Gastrocnemius medialis (tissue), 4 donors: ENCODE data around the gene STX11. TPM values are rescaled to one million over a fixed set of nuclear protein-coding genes. Genes with fewer than 3 reads are reported as not detected.

Experiments used
- ATAC-seq, 2 donors: fragments of 150-250 bp; one replicate each; pipeline ENCODE4 v1.9.1; 2016
- DNase-seq, 2 donors: peaks; one replicate each; pipeline ENCODE4 v3.0.0-alpha.2; 2019
- H3K27ac ChIP-seq, 4 donors: fragments of 200-600 bp; sonication (generic); 1 replicate in 1 of 4; 2 replicates in 3 of 4; pipeline ENCODE4 v1.5.1; 2016 to 2018; ENCODE audit warnings: mild to moderate bottlenecking in 2 of 4, moderate library complexity in 1 of 4
- H3K27me3 ChIP-seq, 3 donors: fragments of 200-600 bp; sonication (generic) in 2 of 3; 1 replicate in 1 of 3; 2 replicates in 2 of 3; pipeline versions ENCODE4 v1.5.1 to v1.6.0; 2016 to 2019; ENCODE audit warnings: mild to moderate bottlenecking in 1 of 3, moderate library complexity in 1 of 3
- H3K36me3 ChIP-seq, 2 donors: fragments of 200-600 bp; sonication (generic) in 1 of 2; one replicate each; pipeline ENCODE4 v1.5.1; 2017 to 2018
- H3K4me1 ChIP-seq, 2 donors: fragments of 200-600 bp; sonication (generic) in 1 of 2; one replicate each; pipeline ENCODE4 v1.5.1; 2016 to 2017; ENCODE audit warnings: mild to moderate bottlenecking in 2 of 2
- H3K4me3 ChIP-seq, 4 donors: fragments of 200-600 bp; sonication (generic) in 3 of 4; 1 replicate in 1 of 4; 2 replicates in 3 of 4; pipeline ENCODE4 v1.5.1; 2016 to 2019; ENCODE audit warnings: mild to moderate bottlenecking in 2 of 4
- H3K9me3 ChIP-seq, 3 donors: fragments of 200-600 bp; sonication (generic) in 2 of 3; 1 replicate in 1 of 3; 2 replicates in 2 of 3; pipeline ENCODE4 v1.5.1; 2016 to 2019
- POLR2A ChIP-seq, 2 donors: fragments of 450-650 bp; IDR thresholded peaks; one replicate each; pipeline ENCODE4 v1.6.1; 2017; ENCODE audit warnings: antibody characterized with exemption in 2 of 2, mild to moderate bottlenecking in 2 of 2, moderate library complexity in 2 of 2
- in situ Hi-C, 4 donors: fragments of 200-750 bp; cut with MboI; loops; one replicate each; pipeline versions ENCODE4 v1.15.0 to v1.8.0; 2017; ENCODE audit warnings: low sequenced_read_pairs in 4 of 4
- intact Hi-C: fragments of 100-400 bp; cut with DNase I; formaldehyde crosslinking; loops from one replicate; pipeline ENCODE4 v1.15.1; 2023; ENCODE audit warnings: low total_unique reads
- total RNA-seq, 4 donors: library from RNA; depleted of rRNA; stranded (reverse); fragments of >200 nt; gene quantifications; one replicate each; pipeline versions ENCODE4 v1.1.0 to v1.2.3, GENCODE V29; 2016
- TF ChIP-seq, protein P1 (sequence below), 5 experiments: fragments of 450-650 bp in 3 of 5; fragments of 200-600 bp in 2 of 5; sonication (generic) in 2 of 5; IDR thresholded peaks in 4 of 5; conservative IDR thresholded peaks in 1 of 5; 1 replicate in 4 of 5; 2 replicates in 1 of 5; pipeline ENCODE4 v1.5.1; 2016 to 2019; ENCODE audit warnings: antibody characterized with exemption in 5 of 5, mild to moderate bottlenecking in 3 of 5, moderate library complexity in 3 of 5

The STX11 gene
- total RNA-seq, 4 donors from 2014 or later, result 2.0 to 5.2 (median 4.3) TPM

- ATAC-seq (no peak), DNase-seq (no peak)
- H3K27ac ChIP-seq, result no peak overlapping the region
- TF ChIP-seq POLR2A (IDR thresholded peaks at IDR 0.05), result no peak
- TF ChIP-seq, protein P1, sequence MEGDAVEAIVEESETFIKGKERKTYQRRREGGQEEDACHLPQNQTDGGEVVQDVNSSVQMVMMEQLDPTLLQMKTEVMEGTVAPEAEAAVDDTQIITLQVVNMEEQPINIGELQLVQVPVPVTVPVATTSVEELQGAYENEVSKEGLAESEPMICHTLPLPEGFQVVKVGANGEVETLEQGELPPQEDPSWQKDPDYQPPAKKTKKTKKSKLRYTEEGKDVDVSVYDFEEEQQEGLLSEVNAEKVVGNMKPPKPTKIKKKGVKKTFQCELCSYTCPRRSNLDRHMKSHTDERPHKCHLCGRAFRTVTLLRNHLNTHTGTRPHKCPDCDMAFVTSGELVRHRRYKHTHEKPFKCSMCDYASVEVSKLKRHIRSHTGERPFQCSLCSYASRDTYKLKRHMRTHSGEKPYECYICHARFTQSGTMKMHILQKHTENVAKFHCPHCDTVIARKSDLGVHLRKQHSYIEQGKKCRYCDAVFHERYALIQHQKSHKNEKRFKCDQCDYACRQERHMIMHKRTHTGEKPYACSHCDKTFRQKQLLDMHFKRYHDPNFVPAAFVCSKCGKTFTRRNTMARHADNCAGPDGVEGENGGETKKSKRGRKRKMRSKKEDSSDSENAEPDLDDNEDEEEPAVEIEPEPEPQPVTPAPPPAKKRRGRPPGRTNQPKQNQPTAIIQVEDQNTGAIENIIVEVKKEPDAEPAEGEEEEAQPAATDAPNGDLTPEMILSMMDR (IDR thresholded peaks at IDR 0.05 in 4 of 5, conservative IDR thresholded peaks at IDR 0.05 in 1 of 5), result no peak
- no peaks in the 10 kb centered on the region for H3K27me3 ChIP-seq
- in situ Hi-C loops, result no loop called here
- no peak overlapping the region for H3K4me3 ChIP-seq
- H3K9me3 ChIP-seq, result no peaks in the 10 kb centered on the region
- no peaks in the 10 kb centered on the region for H3K4me1 ChIP-seq
- no peaks in the 10 kb centered on the region for H3K36me3 ChIP-seq
- intact Hi-C loops, result no loop called here
Observed at GRCh38 chr6:144197919-144198318, 47.6 kb downstream of the STX11 start.

GRCh38 chr6:144202879-144203468 lies 52.7 kb downstream of the STX11 start:
- in situ Hi-C loops, result loop anchor here in 1 of 4 donors (25.0 kb wide), 1 partner anchor 284 kb away; no protein-coding TSS in a partner anchor
- no peak overlapping the region for H3K27ac ChIP-seq
- H3K27me3 ChIP-seq, result no peaks in the 10 kb centered on the region
- intact Hi-C loops, result no loop called here
- no peaks in the 10 kb centered on the region for H3K9me3 ChIP-seq
- TF ChIP-seq POLR2A (IDR thresholded peaks at IDR 0.05), result no peak
- TF ChIP-seq, protein P1 (IDR thresholded peaks at IDR 0.05 in 4 of 5, conservative IDR thresholded peaks at IDR 0.05 in 1 of 5), result no peak
- no peaks in the 10 kb centered on the region for H3K4me1 ChIP-seq
- no peak overlapping the region for H3K4me3 ChIP-seq
- ATAC-seq, result no peak
- no peaks in the 10 kb centered on the region for H3K36me3 ChIP-seq
- no peak for DNase-seq

DNA sequence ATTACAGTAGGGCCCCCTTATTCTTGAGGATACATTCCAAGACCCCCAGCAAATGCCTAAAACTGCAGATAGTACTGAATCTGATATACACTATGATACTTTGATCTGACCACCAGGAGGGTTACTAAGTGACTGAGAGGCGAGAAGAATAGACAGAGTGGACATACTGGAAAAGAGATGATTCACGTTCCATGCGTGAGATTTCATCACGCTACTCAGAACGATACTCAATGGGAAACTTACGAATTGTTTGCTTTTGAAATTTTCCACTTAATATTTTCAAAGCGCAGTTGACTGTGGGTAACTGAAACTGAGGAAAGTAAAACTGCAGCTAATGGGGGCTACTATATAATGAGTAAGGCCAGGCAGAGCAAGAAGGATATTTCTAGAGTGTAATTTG lies 60.8 kb downstream of the STX11 start:
- no peaks in the 10 kb centered on the region for H3K36me3 ChIP-seq
- in situ Hi-C loops, result loop anchor here in 3 of 4 donors (10.0 to 25.0 kb wide), 4 partner anchors 74 to 276 kb away; partner anchors contain the start of gene UTRN (in 1 of the 3)
- peaks cover 0 to 3% (median 0%) of the 10 kb centered on the region in 3 donors for H3K27me3 ChIP-seq
- intact Hi-C loops, result loop anchor here (10.0 kb wide), 1 partner anchor 636 kb away; no protein-coding TSS in a partner anchor
- H3K9me3 ChIP-seq, result no peaks in the 10 kb centered on the region
- peaks cover 10% of the 10 kb centered on the region in 2 donors for H3K4me1 ChIP-seq
- H3K27ac ChIP-seq, result no peak overlapping the region
- TF ChIP-seq POLR2A (IDR thresholded peaks at IDR 0.05), result no peak
- TF ChIP-seq, protein P1 (IDR thresholded peaks at IDR 0.05 in 4 of 5, conservative IDR thresholded peaks at IDR 0.05 in 1 of 5), result no peak
- no peak overlapping the region for H3K4me3 ChIP-seq
- no peak for ATAC-seq
- no peak for DNase-seq

GRCh38 chr6:144213315-144213714 lies 63.0 kb downstream of the STX11 start:
- DNase-seq, result no peak
- Histone ChIP-seq H3K4me1 (peaks cover 10 to 15% of the 10 kb centered on the region in 2 donors), H3K27ac (no peak overlapping the region), H3K36me3 (no peaks in the 10 kb centered on the region), H3K27me3 (peaks cover 0 to 2% (median 0%) of the 10 kb centered on the region in 3 donors), H3K4me3 (no peak overlapping the region), H3K9me3 (no peaks in the 10 kb centered on the region)
- in situ Hi-C loops (loop anchor here in 3 of 4 donors (10.0 to 25.0 kb wide), 4 partner anchors 71 to 274 kb away; partner anchors contain the start of gene UTRN (in 1 of the 3)), intact Hi-C loops (loop anchor here (1.0 to 10.0 kb wide), 2 partner anchors 23 to 639 kb away; no protein-coding TSS in a partner anchor)
- no peak for ATAC-seq
- TF ChIP-seq, protein P1 (IDR thresholded peaks at IDR 0.05 in 4 of 5, conservative IDR thresholded peaks at IDR 0.05 in 1 of 5), result no peak
- no peak for TF ChIP-seq POLR2A (IDR thresholded peaks at IDR 0.05)
